ENCODE data around the gene SLC22A31. TPM values are rescaled to one million over a fixed set of nuclear protein-coding genes. Genes with fewer than 3 reads are reported as not detected.
"Not testable (repeated sequence)": the region's sequence is repeated elsewhere in the genome, so short reads cannot be mapped to it uniquely, and the experiment has no call there.

Gene SLC22A31
- total RNA-seq, 2 experiments from 2014 or later = 0.39 to 0.45 TPM

DNA sequence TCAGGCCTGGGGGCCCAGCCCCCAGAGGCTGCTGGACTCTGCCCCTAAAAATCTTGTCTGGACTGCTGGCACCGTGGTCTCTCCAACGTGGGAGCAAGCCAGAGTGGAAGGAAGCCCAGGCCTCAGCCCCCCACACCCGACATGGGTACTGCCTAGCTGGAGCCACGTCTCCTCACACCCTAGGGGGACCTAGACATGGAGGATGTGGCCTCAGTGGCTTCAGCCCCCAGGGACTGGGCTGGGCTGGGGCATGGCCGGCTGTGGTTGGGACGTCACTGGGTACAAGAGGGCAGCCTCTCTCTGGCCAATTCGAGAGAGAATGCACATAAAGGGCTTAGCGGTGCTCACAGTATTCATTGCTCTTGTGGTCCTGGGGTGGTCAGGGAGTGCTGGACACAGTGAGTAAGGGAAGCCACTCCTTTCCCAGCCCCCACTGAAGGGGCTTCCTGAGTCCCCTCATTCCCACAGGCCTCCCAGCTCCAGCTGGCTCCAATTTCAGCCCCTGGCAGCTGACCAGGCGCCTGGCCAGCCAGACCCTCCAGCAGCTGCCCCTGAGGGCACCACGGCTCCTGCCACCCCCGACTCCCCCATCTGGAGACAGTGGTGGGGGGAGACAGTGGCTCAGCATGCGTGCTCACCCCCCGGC is 27.7 kb downstream of the SLC22A31 start:
- POLR2A ChIA-PET = no interaction called here
- intact Hi-C loops (cut with micrococcal nuclease) = no loop called here
- H3K36me3 Mint-ChIP-seq = no peaks in the 10 kb centered on the region

DNA sequence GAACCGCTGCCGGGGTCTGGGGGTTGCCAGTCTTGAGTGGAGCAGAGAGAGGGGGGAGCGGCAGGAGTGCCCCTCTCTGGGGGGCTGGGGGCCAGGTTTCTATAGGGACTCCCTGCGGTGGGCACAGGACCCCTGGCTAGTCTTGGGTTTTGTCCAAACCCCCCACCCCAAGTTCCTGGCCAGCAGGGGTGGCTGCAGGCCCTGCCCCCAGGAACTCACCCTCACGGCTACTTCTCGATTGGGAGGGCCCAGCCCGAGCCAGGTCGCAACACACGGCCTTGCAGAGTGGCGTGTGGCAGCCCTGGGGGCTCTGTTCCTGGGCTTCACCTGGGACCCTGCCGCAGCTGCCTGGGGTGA is 28.2 kb downstream of the SLC22A31 start:
- Mint-ChIP-seq H3K4me3 (no peak overlapping the region), H3K27me3 (peaks cover 4% of the 10 kb centered on the region), H3K36me3 (no peaks in the 10 kb centered on the region), H3K9me3 (no peaks in the 10 kb centered on the region), H3K4me1 (ENCODE audit: low read depth) (peaks cover 7% of the 10 kb centered on the region), H3K27ac (no peak overlapping the region)
- CTCF ChIA-PET = no interaction called here
- POLR2A ChIA-PET = no interaction called here
- intact Hi-C loops (cut with micrococcal nuclease) = no loop called here
- DNase-seq = no peak

More for the DNA sequence above, 27.7 kb downstream of the SLC22A31 start:
- Mint-ChIP-seq H3K4me3 (no peak overlapping the region), H3K27me3 (peaks cover 4% of the 10 kb centered on the region), H3K27ac (no peak overlapping the region), H3K9me3 (no peaks in the 10 kb centered on the region), H3K4me1 (ENCODE audit: low read depth) (peaks cover 7% of the 10 kb centered on the region)
- DNase-seq = no peak
- CTCF ChIA-PET = no interaction called here

DNA sequence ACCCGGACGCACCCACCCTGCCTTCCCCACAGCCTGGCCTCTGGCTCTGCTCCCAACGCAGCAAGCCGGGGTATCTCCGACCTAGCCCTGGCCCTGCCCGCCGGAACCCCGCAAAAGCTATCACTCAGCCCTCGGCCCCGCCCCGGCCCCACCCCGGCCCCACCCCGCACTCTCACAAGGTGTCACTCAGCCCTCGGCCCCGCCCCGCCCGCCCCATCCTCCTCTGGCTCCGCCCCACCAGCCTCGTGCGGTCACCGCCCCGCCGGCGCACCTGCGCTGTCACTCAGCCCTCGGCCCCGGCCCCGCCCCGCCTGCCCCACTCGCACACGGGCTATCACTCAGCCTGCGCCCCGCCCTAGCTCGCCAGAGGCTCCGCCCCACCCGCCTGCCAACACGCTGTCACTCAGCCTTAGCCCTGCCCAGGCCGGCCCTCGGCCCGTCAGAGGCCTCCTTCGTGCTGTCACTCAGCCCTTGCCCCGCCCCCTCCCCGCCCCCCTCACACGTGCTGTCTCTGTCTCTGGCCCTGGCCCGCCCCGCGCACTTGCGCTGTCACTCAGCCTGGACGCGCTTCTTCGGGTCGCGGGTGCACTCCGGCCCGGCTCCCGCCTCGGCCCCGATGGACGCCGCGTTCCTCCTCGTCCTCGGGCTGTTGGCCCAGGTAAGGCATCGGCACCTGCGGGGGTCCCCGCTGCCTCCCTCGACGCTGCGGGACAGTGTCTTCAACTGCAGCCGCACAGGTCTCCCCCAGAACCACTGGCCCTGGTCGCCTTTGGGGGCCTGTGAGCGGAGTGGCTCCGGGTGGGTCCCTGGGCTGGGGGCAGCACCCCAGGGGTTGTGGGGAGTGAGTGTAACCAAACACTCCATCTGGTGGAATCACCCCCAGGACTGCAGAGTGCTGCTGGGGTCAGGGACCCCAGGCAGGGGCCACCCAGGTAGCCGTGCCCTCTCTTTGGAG is 28.8 kb downstream of the SLC22A31 start, which contains the start of gene CDH15:
TSS of gene CDH15 (plus strand) at position 533 of the 955 bp plus-strand sequence. CDS start at position 617, 84 bp downstream.
- peak; percentile 98 for DNase-seq
- peaks cover 7% of the 10 kb centered on the region for H3K4me1 Mint-ChIP-seq (ENCODE audit: low read depth)
- no peaks in the 10 kb centered on the region for H3K9me3 Mint-ChIP-seq
- ChIA-PET POLR2A (interaction anchor here (1.0 to 1.2 kb wide), 2 partner anchors 77 to 390 kb away, joined by 3 to 4 read pairs; partner anchors contain the start of gene ACSF3), CTCF (interaction anchor here (0.8 to 1.2 kb wide), 5 partner anchors 45 to 434 kb away, joined by 3 to 4 read pairs (median 3); partner anchors contain the start of genes APRT and SPG7)
- H3K27me3 Mint-ChIP-seq = peaks cover 4% of the 10 kb centered on the region
- H3K4me3 Mint-ChIP-seq = peak within 1 kb of the TSS; percentile 57
- H3K27ac Mint-ChIP-seq = no peak within 1 kb of the TSS
- intact Hi-C loops (cut with micrococcal nuclease) = loop anchor here (1.0 to 2.0 kb wide), 3 partner anchors 21 to 315 kb away; partner anchors contain the start of genes GALNS and TRAPPC2L
- H3K36me3 Mint-ChIP-seq = no peaks in the 10 kb centered on the region

DNA sequence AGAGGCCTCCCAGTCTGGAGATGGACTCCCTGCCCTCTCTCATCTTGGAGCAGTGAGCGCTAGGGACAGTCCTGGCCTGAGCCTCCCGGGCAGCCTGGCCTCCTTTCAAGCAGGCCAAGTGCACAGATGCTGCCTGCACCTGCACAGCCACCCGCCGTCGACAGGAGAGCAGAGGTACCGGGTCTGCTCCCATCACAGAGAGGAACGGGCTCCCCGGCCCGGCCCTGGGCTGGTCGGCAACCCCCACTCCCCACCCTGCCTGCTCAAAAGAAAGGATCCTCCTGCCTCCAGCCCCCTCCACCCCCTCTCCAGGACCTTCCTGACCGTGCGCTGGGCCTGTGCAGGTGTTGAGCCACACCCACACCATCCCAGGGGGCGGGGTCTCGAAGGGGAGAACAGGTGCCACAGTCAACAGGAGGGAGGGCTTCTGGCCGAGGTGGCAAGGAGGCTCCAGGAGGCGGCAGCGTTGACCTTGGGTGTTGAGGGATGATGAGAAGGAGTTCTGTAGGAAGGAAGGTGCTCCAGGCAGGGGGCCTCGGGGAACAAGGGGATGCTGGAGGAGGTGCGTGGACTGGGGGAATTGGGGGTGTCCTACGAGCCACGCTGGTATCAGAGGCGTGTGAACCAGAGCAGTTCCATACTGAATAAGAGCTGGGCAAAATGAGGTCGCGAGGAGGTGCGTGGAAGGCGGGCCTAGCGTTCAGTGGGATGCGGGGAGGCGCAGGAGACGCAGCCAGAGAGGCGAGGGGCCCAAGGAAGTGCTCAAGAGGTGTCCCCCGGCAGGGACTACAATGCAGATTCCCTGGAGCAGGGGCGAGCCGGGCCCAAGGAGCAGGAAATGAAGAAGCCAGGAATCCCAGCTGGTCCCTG is 29.8 kb downstream of the SLC22A31 start:
- Mint-ChIP-seq H3K9me3 (no peaks in the 10 kb centered on the region), H3K4me3 (peak overlapping the region; percentile 57), H3K27me3 (peaks cover 4% of the 10 kb centered on the region), H3K36me3 (no peaks in the 10 kb centered on the region), H3K4me1 (ENCODE audit: low read depth) (peaks cover 7% of the 10 kb centered on the region), H3K27ac (no peak overlapping the region)
- ChIA-PET CTCF (interaction anchor here (0.8 to 1.2 kb wide), 5 partner anchors 46 to 434 kb away, joined by 3 to 4 read pairs (median 3); partner anchors contain the start of genes APRT and SPG7), POLR2A (interaction anchor here (1.0 to 1.2 kb wide), 2 partner anchors 76 to 390 kb away, joined by 3 to 4 read pairs; partner anchors contain the start of gene ACSF3)
- DNase-seq = peak; percentile 42
- intact Hi-C loops (cut with micrococcal nuclease) = loop anchor here (1.0 to 2.0 kb wide), 3 partner anchors 22 to 314 kb away; partner anchors contain the start of genes GALNS and TRAPPC2L

DNA sequence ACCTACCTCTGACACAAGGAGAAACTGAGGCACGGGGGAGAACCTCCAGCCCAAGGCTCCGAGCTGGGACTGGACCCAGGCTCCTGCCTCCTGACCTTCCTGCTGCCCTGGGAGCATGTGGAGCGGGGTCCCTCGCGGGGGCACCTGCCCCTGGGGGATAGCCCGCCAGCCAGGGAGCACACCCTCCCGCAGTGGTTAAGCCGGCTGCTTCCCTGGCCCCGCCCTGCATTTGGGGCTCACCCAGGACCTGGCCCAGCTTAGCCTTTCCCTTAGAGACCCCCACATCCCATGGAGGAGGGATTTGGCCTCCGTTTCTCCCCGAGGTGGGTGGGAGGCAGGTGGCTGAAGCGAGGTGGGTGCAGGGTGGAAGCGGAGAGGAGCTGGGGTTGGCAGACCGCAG is 30.6 kb downstream of the SLC22A31 start:
- POLR2A ChIA-PET = no interaction called here
- intact Hi-C loops (cut with micrococcal nuclease) = loop anchor here (2.0 kb wide), 1 partner anchor 313 kb away; the partner anchor contains the start of genes GALNS and TRAPPC2L
- no peak for DNase-seq
- Mint-ChIP-seq H3K36me3 (no peaks in the 10 kb centered on the region), H3K27ac (no peak overlapping the region), H3K9me3 (no peaks in the 10 kb centered on the region), H3K4me3 (no peak overlapping the region), H3K27me3 (peaks cover 4% of the 10 kb centered on the region), H3K4me1 (ENCODE audit: low read depth) (peaks cover 7% of the 10 kb centered on the region)
- CTCF ChIA-PET = no interaction called here

DNA sequence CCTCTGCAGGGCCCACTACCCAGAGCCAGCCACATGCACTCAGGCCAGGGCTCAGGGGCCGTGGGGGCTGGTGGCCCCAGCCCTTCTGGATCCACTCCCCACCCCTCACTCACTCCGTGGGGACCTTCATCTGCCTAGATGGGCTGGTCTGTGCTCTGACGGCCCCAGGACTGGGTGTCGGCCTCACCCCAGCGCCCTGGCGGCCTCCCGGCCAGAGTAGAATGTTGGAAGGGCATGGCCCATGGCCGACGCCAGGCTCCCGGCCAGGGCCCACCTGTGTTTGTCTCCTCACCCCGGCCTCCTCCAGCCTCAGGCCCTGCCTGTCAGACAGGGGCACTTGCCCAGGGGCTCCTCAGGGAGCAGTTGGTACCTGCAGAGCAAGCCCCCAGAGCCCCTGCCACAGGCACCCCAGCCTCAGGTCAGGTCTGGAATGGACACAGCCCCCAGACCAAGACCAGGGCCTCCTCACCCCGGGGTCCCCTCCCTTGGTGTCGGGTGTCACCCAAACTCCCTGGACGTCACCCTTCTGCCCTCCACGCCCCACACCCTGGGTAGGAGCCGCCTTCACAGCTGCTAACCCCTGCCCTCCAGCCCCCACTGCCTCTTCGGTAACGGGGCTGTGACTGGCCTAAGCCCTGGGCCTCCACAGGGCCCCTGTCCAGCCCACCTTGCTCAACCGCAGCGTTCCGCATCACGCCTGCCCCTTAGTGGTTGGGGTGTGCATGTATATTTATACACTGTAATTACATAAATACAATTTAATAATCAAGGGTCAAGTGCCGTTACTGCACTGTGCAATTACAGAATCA is 31.8 kb downstream of the SLC22A31 start:
- CTCF ChIA-PET = interaction anchor here (0.7 to 2.1 kb wide), 7 partner anchors 13 to 353 kb away, joined by 3 to 13 read pairs (median 3); no protein-coding TSS in a partner anchor
- peaks cover 4% of the 10 kb centered on the region for H3K27me3 Mint-ChIP-seq
- intact Hi-C loops (cut with micrococcal nuclease) = no loop called here

DNA sequence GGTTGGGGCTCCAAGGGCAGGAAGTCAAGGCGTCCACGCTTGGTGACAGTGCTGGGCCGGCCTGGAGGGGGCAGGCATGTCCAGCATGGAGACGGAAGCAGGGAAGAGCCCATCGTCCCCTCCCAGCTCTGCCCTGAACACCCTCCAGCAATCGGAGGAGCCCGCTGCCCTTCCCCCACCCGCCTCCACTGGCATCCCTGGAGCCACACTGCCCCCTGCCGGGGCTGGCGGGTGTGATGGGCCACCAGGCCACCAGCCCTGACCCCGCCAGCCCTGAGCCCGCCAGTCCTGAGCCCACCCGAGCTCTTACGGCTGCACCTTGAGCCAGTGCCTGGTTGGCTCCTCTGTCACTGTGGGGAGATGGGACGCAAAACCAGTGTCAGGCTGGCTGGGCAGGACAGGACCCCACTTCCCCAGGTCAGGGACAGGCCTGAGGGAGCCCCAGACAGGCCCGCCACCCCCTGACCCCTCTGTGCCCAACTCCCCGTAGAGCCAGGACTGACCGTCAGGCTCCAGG is 32.9 kb downstream of the SLC22A31 start:
- peak; percentile 89 for DNase-seq
- Mint-ChIP-seq H3K9me3 (no peaks in the 10 kb centered on the region), H3K27me3 (peaks cover 4% of the 10 kb centered on the region), H3K4me3 (no peak overlapping the region), H3K4me1 (ENCODE audit: low read depth) (peaks cover 7% of the 10 kb centered on the region), H3K27ac (no peak overlapping the region), H3K36me3 (no peaks in the 10 kb centered on the region)
- intact Hi-C loops (cut with micrococcal nuclease) = loop anchor here (1.0 to 2.0 kb wide), 2 partner anchors 225 to 351 kb away; no protein-coding TSS in a partner anchor
- POLR2A ChIA-PET = no interaction called here
- CTCF ChIA-PET = interaction anchor here (0.6 to 2.1 kb wide), 19 partner anchors 12 to 434 kb away, joined by 3 to 13 read pairs (median 4); partner anchors contain the start of gene APRT

More for the DNA sequence above, 31.8 kb downstream of the SLC22A31 start:
- Mint-ChIP-seq H3K9me3 (no peaks in the 10 kb centered on the region), H3K36me3 (no peaks in the 10 kb centered on the region), H3K27ac (no peak overlapping the region), H3K4me1 (ENCODE audit: low read depth) (peaks cover 7% of the 10 kb centered on the region), H3K4me3 (no peak overlapping the region)
- POLR2A ChIA-PET = no interaction called here
- DNase-seq = no peak

DNA sequence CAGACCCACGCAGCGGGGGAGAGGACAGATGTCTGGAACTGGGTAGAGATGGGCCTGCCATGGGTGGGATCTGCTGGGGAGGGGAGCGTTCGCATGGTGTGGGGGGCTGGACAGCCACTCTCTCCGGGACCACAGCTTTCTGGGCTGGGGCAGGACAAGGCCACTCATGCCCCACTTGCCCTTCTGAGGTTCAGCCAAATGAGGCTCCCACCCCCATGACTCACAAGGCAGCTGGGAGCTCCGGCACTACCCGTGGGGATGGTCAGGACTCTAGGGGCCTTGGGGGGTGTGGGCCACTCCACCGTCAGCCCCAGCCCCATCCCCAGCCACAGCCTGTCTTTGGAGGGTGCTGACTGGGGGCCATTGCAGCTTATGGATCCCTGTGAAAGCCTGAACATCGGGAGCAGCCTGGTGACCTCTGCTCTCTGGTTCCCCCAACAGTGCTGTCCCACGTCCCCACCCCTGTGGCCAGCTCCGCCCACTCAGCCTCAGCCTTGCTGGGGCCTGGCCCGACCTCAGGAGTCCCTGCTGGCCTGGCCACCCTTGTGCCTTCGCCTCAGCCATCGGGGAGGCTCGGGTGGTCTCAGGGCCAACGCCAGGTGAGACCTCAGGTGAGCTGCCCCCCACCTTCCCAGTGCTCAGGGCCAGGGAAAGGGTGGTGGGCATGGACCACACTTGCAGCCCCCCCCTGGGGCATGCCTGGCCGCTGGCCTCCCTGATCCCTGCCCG is 33.5 kb downstream of the SLC22A31 start:
- H3K27me3 Mint-ChIP-seq = peaks cover 4% of the 10 kb centered on the region
- H3K4me1 Mint-ChIP-seq (ENCODE audit: low read depth) = peaks cover 7% of the 10 kb centered on the region
- no peak overlapping the region for H3K4me3 Mint-ChIP-seq
- DNase-seq = no peak
- POLR2A ChIA-PET = no interaction called here
- intact Hi-C loops (cut with micrococcal nuclease) = loop anchor here (1.0 to 2.0 kb wide), 2 partner anchors 225 to 350 kb away; no protein-coding TSS in a partner anchor
- H3K27ac Mint-ChIP-seq = no peak overlapping the region
- H3K36me3 Mint-ChIP-seq = no peaks in the 10 kb centered on the region
- CTCF ChIA-PET = interaction anchor here (0.6 to 2.1 kb wide), 16 partner anchors 11 to 604 kb away, joined by 3 to 13 read pairs (median 4); partner anchors contain the start of gene APRT
- H3K9me3 Mint-ChIP-seq = no peaks in the 10 kb centered on the region

DNA sequence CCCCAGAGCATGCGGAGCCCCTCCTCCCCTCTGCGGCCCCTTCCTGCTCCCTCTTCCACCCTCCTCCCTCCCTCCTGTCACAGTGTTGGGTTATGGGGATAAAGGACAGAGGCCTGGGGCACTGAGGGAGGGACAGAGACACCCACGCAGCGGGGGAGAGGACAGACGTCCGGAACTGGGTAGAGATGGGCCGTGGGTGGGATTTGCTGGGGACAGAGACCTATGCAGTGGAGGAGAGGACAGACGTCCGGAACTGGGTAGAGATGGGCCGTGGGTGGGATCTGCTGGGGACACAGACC is 34.7 kb downstream of the SLC22A31 start:
- POLR2A ChIA-PET; H3K27me3 Mint-ChIP-seq; H3K36me3 Mint-ChIP-seq; H3K4me1 Mint-ChIP-seq (ENCODE audit: low read depth); intact Hi-C loops (cut with micrococcal nuclease); H3K27ac Mint-ChIP-seq; H3K4me3 Mint-ChIP-seq; DNase-seq; H3K9me3 Mint-ChIP-seq: not testable (repeated sequence)
- CTCF ChIA-PET = interaction anchor here (0.9 to 1.0 kb wide), 2 partner anchors 307 to 345 kb away, joined by 3 read pairs; no protein-coding TSS in a partner anchor
